ENCODE data around the gene TGM2.
A peak's percentile ranks its signal among the peaks of the same experiment; 100 is the strongest.

DNA sequence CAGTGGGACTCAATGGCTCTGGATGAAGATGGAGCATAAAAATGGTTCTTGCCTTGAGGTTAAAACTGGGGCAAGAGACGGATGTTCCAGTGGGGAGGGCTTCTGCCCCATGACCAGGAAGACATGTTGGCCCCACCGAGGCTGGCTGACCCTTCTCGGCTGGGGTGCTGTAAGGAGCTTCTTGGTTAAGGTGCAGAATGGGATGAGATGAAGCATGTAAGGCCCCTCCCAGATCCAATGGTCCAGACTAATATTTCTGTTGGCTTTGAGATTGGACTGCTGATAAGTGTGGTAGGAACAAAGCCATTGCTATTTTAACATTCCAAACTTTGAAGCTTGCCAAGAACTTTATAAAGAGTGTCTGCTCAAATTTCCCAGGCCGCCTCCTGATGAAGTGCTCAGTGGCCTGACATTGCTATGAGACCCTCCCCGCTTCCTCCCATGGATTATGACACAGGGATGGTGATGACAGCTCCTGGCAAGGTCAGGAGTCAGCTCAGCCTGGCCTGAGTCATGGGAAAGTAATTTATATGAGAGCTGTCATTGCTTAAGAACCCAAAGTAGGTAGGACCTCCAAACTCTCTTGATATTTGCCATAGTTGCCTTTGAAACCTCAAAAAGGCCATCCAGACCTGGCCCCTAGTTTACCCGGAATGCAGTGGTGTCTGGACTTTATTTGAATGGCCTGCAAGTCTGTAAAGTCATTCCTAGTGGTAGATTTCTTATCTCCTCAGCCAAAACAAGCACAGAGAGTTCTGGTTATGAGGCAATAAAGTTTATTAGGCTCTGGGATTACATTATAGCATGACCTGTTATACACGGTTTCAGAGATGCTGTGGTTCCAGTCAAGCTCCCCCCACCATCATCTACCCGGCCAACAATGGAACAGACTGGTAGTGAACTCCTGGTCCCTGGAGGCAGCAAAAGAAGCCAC lies 55.2 kb downstream of the TGM2 start:
- TF ChIP-seq OSR1 (CRISPR knock-in tag; IDR thresholded peaks at IDR 0.05) (no peak), ZNF565 (CRISPR knock-in tag; conservative IDR thresholded peaks at IDR 0.05; ENCODE audit: low read depth) (0 out of 2 replicates have a peak, but pooled peaks have one; percentile 52), RARB (CRISPR knock-in tag; IDR thresholded peaks at IDR 0.05) (no peak; the same call in 1 of the 2 replicates), BACH2 (CRISPR knock-in tag; IDR thresholded peaks at IDR 0.05; ENCODE audit: borderline replicate concordance) (no peak), TOX (CRISPR knock-in tag; IDR thresholded peaks at IDR 0.05; ENCODE audit: borderline replicate concordance) (peak; percentile 68), ZNF8 (CRISPR knock-in tag; IDR thresholded peaks at IDR 0.05) (no peak)
- TF ChIP-seq, protein P1, sequence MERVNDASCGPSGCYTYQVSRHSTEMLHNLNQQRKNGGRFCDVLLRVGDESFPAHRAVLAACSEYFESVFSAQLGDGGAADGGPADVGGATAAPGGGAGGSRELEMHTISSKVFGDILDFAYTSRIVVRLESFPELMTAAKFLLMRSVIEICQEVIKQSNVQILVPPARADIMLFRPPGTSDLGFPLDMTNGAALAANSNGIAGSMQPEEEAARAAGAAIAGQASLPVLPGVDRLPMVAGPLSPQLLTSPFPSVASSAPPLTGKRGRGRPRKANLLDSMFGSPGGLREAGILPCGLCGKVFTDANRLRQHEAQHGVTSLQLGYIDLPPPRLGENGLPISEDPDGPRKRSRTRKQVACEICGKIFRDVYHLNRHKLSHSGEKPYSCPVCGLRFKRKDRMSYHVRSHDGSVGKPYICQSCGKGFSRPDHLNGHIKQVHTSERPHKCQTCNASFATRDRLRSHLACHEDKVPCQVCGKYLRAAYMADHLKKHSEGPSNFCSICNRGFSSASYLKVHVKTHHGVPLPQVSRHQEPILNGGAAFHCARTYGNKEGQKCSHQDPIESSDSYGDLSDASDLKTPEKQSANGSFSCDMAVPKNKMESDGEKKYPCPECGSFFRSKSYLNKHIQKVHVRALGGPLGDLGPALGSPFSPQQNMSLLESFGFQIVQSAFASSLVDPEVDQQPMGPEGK (CRISPR knock-in tag; IDR thresholded peaks at IDR 0.05; ENCODE audit: borderline replicate concordance), result peak; percentile 59
